Gastrocnemius medialis (tissue), 4 donors: ENCODE measurements around the gene AQP12B. TPM values are rescaled to one million over a fixed set of nuclear protein-coding genes. Genes with fewer than 3 reads are reported as not detected.

Source experiments
- ATAC-seq, 2 donors: fragments of 150-250 bp; one replicate each; pipeline ENCODE4 v1.9.1; 2016
- DNase-seq, 2 donors: peaks; one replicate each; pipeline ENCODE4 v3.0.0-alpha.2; 2019
- H3K27ac ChIP-seq, 4 donors: fragments of 200-600 bp; sonication (generic); 1 replicate in 1 of 4; 2 replicates in 3 of 4; pipeline ENCODE4 v1.5.1; 2016 to 2018; ENCODE audit warnings: mild to moderate bottlenecking in 2 of 4, moderate library complexity in 1 of 4
- H3K27me3 ChIP-seq, 3 donors: fragments of 200-600 bp; sonication (generic) in 2 of 3; 1 replicate in 1 of 3; 2 replicates in 2 of 3; pipeline versions ENCODE4 v1.5.1 to v1.6.0; 2016 to 2019; ENCODE audit warnings: mild to moderate bottlenecking in 1 of 3, moderate library complexity in 1 of 3
- H3K36me3 ChIP-seq, 2 donors: fragments of 200-600 bp; sonication (generic) in 1 of 2; one replicate each; pipeline ENCODE4 v1.5.1; 2017 to 2018
- H3K4me1 ChIP-seq, 2 donors: fragments of 200-600 bp; sonication (generic) in 1 of 2; one replicate each; pipeline ENCODE4 v1.5.1; 2016 to 2017; ENCODE audit warnings: mild to moderate bottlenecking in 2 of 2
- H3K4me3 ChIP-seq, 4 donors: fragments of 200-600 bp; sonication (generic) in 3 of 4; 1 replicate in 1 of 4; 2 replicates in 3 of 4; pipeline ENCODE4 v1.5.1; 2016 to 2019; ENCODE audit warnings: mild to moderate bottlenecking in 2 of 4
- H3K9me3 ChIP-seq, 3 donors: fragments of 200-600 bp; sonication (generic) in 2 of 3; 1 replicate in 1 of 3; 2 replicates in 2 of 3; pipeline ENCODE4 v1.5.1; 2016 to 2019
- POLR2A ChIP-seq, 2 donors: fragments of 450-650 bp; IDR thresholded peaks; one replicate each; pipeline ENCODE4 v1.6.1; 2017; ENCODE audit warnings: antibody characterized with exemption in 2 of 2, mild to moderate bottlenecking in 2 of 2, moderate library complexity in 2 of 2
- in situ Hi-C, 4 donors: fragments of 200-750 bp; cut with MboI; loops; one replicate each; pipeline versions ENCODE4 v1.15.0 to v1.8.0; 2017; ENCODE audit warnings: low sequenced_read_pairs in 4 of 4
- intact Hi-C: fragments of 100-400 bp; cut with DNase I; formaldehyde crosslinking; loops from one replicate; pipeline ENCODE4 v1.15.1; 2023; ENCODE audit warnings: low total_unique reads
- total RNA-seq, 4 donors: library from RNA; depleted of rRNA; stranded (reverse); fragments of >200 nt; gene quantifications; one replicate each; pipeline versions ENCODE4 v1.1.0 to v1.2.3, GENCODE V29; 2016
- TF ChIP-seq, protein P1 (sequence below), 5 experiments: fragments of 450-650 bp in 3 of 5; fragments of 200-600 bp in 2 of 5; sonication (generic) in 2 of 5; IDR thresholded peaks in 4 of 5; conservative IDR thresholded peaks in 1 of 5; 1 replicate in 4 of 5; 2 replicates in 1 of 5; pipeline ENCODE4 v1.5.1; 2016 to 2019; ENCODE audit warnings: antibody characterized with exemption in 5 of 5, mild to moderate bottlenecking in 3 of 5, moderate library complexity in 3 of 5

The AQP12B gene
- total RNA-seq, 4 donors from 2014 or later, result not detected

DNA sequence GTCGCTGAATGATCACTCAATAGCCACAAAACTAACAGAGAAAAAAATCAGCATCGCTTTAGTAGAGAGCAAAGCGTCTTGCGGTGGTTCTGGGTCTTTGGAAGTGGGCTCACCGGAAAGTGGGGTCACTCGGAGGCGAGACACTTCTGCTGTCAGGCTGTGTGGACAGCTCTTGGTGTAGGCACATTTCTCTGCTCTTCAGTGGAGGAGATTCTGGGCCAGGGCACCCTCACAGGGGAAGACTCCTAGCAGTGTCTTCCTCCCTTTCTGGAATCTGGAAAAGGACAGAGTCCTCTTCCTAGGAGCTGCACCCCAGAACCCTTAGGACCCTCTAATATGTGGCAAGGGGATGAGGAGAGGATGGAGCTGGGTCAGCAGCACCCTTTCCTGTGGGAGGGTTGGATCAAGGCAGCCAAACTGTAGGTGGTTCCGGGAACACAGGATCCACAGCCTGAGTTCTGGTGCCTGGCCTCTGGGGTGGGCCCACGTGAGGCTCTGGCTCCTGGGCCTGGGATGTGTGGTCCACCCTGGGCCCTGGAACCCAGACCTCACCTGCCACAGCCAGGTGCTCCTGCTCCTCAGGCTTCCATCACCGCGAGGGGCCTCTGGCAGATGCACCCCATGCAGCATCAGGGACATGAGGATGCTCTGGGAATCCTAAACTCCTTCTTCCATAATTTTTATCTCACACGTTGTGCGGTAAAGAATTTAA, 32.3 kb downstream of the AQP12B start:
- Histone ChIP-seq H3K4me1 (no peaks in the 10 kb centered on the region), H3K36me3 (no peaks in the 10 kb centered on the region), H3K9me3 (no peaks in the 10 kb centered on the region), H3K4me3 (no peak overlapping the region), H3K27me3 (peaks cover 5 to 27% (median 23%) of the 10 kb centered on the region in 3 donors), H3K27ac (no peak overlapping the region)
- ATAC-seq (no peak), DNase-seq (no peak)
- intact Hi-C loops, result no loop called here
- in situ Hi-C loops, result no loop called here
- no peak for TF ChIP-seq POLR2A (IDR thresholded peaks at IDR 0.05)
- TF ChIP-seq, protein P1, sequence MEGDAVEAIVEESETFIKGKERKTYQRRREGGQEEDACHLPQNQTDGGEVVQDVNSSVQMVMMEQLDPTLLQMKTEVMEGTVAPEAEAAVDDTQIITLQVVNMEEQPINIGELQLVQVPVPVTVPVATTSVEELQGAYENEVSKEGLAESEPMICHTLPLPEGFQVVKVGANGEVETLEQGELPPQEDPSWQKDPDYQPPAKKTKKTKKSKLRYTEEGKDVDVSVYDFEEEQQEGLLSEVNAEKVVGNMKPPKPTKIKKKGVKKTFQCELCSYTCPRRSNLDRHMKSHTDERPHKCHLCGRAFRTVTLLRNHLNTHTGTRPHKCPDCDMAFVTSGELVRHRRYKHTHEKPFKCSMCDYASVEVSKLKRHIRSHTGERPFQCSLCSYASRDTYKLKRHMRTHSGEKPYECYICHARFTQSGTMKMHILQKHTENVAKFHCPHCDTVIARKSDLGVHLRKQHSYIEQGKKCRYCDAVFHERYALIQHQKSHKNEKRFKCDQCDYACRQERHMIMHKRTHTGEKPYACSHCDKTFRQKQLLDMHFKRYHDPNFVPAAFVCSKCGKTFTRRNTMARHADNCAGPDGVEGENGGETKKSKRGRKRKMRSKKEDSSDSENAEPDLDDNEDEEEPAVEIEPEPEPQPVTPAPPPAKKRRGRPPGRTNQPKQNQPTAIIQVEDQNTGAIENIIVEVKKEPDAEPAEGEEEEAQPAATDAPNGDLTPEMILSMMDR (IDR thresholded peaks at IDR 0.05 in 4 of 5, conservative IDR thresholded peaks at IDR 0.05 in 1 of 5), result no peak

DNA sequence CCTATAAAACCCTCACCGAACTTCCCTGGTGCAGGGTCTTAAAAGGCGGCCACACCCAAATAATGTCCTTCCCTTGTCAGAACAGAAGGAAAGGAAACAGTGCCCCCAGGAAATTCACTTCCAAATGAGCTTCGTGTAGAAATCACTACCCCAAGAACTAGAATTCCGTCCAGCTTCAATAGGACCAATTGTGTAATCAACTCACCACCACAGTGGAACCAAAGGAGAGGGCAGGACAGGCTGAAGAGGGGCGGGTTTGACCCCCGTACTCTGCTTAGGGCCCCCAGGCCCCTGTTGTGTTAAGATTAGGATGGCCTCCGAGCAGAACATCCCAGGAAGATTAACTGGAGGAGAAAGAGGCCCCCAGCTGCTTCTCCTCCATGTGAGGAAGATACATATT, 33.4 kb downstream of the AQP12B start:
- ATAC-seq, result no peak
- Histone ChIP-seq H3K9me3 (no peaks in the 10 kb centered on the region), H3K4me1 (no peaks in the 10 kb centered on the region), H3K36me3 (no peaks in the 10 kb centered on the region), H3K27me3 (peaks cover 5 to 29% (median 23%) of the 10 kb centered on the region in 3 donors), H3K4me3 (no peak overlapping the region), H3K27ac (no peak overlapping the region)
- in situ Hi-C loops, result no loop called here
- intact Hi-C loops, result no loop called here
- DNase-seq, result no peak
- TF ChIP-seq POLR2A (IDR thresholded peaks at IDR 0.05), result no peak
- TF ChIP-seq, protein P1 (IDR thresholded peaks at IDR 0.05 in 4 of 5, conservative IDR thresholded peaks at IDR 0.05 in 1 of 5), result no peak

DNA sequence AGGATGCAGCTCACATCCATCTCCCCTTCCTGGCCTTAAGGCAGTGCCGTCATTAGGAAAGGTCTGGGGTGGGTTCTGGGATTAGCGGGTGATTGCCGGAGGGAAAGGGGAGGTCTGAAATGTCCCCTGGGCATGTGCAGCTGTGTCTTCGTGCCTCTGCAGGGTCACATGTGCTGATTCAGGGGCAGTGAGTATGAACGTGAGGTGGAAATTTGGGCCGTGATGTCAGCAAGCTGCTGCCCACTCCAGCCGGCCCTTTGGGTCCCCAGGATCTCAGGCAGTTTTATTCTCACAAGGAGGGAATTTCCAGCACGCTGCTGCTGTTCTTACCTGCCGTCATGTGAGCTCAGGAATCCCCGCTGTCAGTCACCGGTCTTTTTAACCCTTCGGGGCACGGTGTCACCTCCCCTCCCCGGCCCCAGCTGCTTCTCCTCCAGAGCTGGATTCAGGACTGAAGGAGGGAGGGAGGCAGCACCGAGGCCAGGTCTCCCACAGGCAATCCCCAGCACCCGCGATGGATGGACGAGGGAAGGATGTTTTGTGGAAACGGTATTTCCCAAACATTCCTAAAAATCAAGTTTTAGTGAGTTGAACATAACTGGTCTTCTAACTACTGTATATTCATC, 33.9 kb downstream of the AQP12B start:
- Histone ChIP-seq H3K4me1 (no peaks in the 10 kb centered on the region), H3K27me3 (peaks cover 5 to 31% (median 23%) of the 10 kb centered on the region in 3 donors), H3K4me3 (no peak overlapping the region), H3K36me3 (no peaks in the 10 kb centered on the region), H3K27ac (no peak overlapping the region), H3K9me3 (no peaks in the 10 kb centered on the region)
- DNase-seq, result no peak
- intact Hi-C loops, result no loop called here
- in situ Hi-C loops, result no loop called here
- no peak for TF ChIP-seq POLR2A (IDR thresholded peaks at IDR 0.05)
- TF ChIP-seq, protein P1 (IDR thresholded peaks at IDR 0.05 in 4 of 5, conservative IDR thresholded peaks at IDR 0.05 in 1 of 5), result no peak
- ATAC-seq, result no peak

DNA sequence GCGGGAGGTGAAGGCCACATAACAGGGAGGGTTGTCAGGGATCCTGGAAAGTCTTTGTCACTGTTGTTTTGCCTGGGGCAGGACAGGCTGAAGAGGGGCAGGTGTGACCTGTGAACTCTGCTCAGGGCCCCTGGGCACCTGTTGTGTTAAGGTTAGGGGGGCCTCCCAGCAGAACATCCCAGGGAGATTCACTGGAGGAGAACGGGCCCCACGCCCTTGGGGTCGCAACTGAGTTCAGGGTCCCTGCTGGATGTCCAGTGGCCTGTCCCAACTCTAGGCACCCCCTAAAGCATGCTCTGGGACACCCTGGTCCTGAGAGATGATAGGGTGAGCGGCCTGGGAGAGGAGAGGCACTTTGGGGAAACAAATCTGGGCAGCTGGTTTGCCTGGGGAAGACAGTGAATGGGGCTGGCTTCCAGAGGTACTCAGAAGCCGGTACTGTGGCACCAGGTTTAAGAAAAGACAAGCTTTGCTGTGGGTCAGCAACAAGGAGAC, 34.5 kb downstream of the AQP12B start:
- in situ Hi-C loops, result no loop called here
- no peak overlapping the region for H3K4me3 ChIP-seq
- no peak for TF ChIP-seq POLR2A (IDR thresholded peaks at IDR 0.05)
- no peaks in the 10 kb centered on the region for H3K9me3 ChIP-seq
- H3K4me1 ChIP-seq, result no peaks in the 10 kb centered on the region
- DNase-seq, result no peak
- H3K27ac ChIP-seq, result no peak overlapping the region
- intact Hi-C loops, result no loop called here
- peaks cover 8 to 31% (median 23%) of the 10 kb centered on the region in 3 donors for H3K27me3 ChIP-seq
- H3K36me3 ChIP-seq, result no peaks in the 10 kb centered on the region
- no peak for ATAC-seq

DNA sequence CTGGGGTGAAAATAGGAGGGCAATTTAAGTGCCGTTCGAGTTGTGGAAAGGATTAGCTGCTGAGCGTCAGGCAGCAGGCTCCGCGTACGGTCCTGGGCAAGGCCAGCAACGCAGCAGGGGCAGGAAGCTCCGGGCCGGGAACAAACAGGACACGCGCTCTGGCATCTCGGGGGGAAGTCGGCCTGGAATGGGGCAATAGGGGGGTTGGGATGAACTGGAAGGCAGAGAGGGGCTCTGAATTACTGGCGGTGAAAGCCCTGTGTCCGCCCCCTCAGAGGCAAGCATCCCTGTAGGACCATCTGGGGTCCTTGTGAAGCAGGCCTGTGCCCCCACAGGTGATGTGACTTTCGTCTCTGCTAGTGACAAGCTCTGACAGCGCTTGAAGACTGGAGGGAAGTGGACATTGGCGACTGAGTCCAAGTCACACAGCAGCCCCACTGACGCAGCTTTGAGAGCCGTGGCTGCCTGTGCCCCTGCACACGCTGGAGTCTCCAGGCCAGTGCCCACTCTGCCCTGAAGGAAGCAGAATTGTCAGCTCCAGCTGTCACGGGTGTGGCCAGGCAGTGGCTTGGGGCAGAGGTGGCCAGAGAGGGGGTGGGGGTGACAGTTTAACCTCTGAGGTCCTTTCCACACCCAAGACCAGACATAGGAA, 35.1 kb downstream of the AQP12B start:
- Histone ChIP-seq H3K27ac (no peak overlapping the region), H3K36me3 (no peaks in the 10 kb centered on the region), H3K4me1 (no peaks in the 10 kb centered on the region), H3K4me3 (no peak overlapping the region), H3K9me3 (no peaks in the 10 kb centered on the region), H3K27me3 (peaks cover 8 to 37% (median 23%) of the 10 kb centered on the region in 3 donors)
- no peak for DNase-seq
- no peak for TF ChIP-seq POLR2A (IDR thresholded peaks at IDR 0.05)
- TF ChIP-seq, protein P1 (IDR thresholded peaks at IDR 0.05 in 4 of 5, conservative IDR thresholded peaks at IDR 0.05 in 1 of 5), result no peak
- ATAC-seq, result no peak
- in situ Hi-C loops (no loop called here), intact Hi-C loops (no loop called here)
